IPS-NIHi7 (cell line): ENCODE data around the gene TACC3.

Experiments used
- DNase-seq: peaks from one replicate; pipeline ENCODE4 v3.0.0; 2012; ENCODE audit warnings: mixed read lengths; ENCODE audit errors: extremely low spot score

TACC3 gene

DNA sequence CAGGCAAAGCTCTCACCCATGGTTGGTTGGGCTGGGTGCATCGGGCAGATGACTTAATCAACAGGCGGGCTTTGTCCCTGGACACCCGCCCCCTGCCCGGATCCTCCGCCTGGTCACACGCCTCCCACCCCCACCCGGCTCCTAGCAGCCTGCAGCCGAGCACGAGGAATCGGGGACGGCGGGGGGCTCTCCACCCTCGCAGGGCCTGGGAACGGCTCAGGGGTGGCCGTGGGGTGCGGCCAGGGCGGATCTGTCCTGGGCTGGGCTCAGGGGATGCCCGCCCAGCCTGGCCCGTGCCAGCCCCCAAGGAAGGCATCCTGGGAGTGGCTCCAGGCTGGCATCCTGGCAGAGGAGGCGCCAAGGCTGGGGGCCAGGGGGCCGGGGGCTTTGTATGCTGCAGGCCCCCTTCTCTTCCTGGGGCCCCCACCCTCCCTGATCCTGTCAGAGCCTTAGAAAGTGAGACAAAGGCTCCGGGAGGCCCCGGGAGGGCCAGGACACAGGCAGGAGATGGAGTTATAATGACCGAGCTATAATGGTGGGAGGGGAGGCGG lies 39.3 kb downstream of the TACC3 start:
- DNase-seq = no peak

GRCh38 chr4:1761130-1761689 lies 39.9 kb downstream of the TACC3 start:
- no peak for DNase-seq

- no peak for DNase-seq
Measured at GRCh38 chr4:1762264-1763010, 41.1 kb downstream of the TACC3 start.

DNA sequence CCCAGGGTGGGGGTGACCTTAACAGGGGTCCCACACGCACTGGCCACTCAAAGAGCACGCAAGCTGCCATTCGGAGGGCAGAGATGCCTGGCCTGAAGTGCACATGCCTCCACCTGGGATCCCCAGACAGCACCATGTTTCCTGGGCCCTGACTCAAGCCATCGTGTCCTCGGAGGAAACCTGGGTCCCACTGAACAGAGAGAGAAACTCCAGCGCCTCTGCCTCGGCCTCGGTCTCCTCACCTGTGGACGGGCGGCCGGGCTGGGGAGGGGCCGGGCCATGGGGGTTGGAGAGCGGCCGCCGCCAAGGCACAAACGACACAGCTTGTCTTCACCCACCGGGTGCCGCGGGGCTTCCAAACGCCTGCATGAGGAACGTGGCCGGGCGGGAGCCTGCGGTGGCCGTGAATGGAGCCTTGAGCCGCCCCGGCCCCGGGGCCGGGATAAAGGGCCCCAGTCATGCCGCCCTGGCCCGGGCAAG lies 41.8 kb downstream of the TACC3 start:
- no peak for DNase-seq

- DNase-seq = peak; percentile 55
Measured at GRCh38 chr4:1763550-1764080, 42.3 kb downstream of the TACC3 start.

GRCh38 chr4:1764670-1765069 lies 43.3 kb downstream of the TACC3 start:
- no peak for DNase-seq

GRCh38 chr4:1765409-1766072 lies 44.2 kb downstream of the TACC3 start:
- DNase-seq = no peak

DNA sequence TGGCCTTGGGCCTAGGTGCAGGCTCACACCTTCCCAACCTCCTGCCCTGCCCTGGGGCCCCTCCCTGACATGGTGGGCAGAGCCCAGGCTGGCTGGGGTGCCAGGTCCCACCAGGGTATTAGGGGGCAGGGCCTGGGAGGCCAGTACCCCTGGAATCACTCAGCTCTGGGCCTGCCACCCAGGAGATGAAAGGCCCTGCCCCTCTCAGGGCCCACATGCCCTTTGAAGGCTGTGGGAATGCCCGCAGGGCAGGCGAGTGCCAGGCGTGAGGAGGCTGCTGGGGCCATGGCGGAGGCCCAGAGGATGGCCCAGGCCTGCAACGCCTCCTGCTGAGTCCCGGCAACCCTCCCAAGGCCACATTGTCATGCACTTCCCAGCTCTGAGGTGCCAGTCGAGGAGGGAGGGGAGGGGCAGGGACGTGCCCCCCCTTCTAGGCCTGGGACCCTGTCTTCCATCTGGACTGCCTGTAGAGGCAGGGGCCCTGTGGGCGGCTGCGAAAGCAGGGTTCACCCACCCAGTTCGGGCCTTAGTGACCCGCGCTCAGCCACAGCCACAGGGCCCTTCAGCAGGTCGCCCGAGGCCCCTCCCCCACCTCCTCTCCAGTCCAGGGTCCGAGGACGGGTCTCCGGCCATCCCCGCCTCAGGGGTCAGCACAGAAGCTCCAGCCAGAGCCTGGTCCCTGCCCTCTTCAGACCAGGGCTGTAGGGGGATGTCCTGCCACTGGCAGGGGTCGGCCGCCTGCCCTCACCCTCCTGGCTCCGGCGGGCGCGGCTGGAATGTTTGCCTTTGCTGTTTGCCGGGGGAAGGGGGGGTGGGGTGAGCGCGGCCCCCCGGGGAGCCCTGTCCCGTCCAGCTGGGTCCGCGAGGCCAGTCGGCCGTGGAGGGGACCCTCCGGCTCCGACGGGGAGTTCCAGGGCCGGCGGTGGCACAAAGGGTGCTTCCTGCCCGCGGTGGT lies 45.1 kb downstream of the TACC3 start:
- DNase-seq = peak; percentile 52

GRCh38 chr4:1767061-1767769 lies 45.9 kb downstream of the TACC3 start:
- peak; percentile 75 for DNase-seq

DNA sequence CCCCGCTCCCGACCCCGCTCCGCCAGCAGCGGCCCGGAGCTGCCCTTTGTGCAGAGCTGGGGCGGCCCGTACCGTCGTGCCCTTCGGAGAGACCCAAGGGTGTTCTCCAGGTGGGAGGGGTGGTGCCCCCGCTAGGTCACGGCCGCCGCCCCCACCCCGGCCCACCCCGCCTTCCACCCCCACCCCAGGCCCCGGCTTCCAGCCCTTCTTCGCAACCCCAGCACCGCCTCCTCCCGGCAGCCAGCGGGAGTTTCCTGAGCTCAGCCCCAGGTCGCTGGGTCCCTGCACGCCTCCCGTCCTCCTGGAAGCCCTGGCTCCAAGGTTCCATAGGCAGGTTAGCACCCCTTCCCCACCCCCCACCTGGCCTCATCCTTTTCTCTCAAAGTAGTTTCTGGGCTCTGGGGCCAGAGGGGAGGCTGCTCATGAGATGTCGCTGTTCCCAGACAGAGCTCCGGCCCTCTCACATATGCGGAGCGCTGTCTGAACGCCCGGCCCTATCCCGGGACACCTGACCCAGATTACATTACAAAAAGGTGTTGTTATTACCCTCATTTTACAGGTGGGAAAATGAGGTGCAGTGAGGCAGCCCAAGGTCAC lies 46.5 kb downstream of the TACC3 start:
- DNase-seq = peak; percentile 88

DNA sequence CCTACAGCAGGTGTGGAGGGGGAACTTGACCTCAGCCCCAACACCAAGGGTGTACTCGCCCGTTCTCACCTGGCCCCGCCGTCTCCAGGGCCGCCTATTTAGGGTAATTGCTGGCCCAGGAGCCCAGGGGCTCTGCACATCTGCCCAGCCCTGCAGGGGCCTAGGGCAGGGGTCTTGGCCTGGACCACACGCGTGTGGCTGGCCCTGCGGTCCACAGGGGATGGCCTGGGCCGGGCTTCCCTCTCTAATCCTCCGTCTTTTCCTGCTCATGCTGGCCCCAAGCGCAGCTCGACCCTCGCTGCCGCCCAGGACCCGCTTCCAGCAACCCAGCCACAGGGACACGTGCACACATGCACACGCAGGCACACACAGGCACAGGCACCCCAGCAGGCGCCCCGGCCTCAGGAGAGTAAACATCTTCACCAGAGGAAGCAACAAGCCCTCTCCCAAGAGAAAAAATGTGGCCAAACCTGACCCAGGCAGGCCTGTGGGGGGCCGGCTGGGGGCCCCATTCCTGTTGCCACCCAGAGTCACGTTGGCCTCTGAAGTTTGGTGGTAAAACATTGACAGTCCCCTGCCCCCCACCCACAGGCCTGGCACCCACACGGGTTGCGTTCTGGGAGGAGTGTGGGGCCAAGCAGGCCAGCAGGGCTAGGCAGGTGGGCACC lies 47.2 kb downstream of the TACC3 start:
- DNase-seq = no peak

DNA sequence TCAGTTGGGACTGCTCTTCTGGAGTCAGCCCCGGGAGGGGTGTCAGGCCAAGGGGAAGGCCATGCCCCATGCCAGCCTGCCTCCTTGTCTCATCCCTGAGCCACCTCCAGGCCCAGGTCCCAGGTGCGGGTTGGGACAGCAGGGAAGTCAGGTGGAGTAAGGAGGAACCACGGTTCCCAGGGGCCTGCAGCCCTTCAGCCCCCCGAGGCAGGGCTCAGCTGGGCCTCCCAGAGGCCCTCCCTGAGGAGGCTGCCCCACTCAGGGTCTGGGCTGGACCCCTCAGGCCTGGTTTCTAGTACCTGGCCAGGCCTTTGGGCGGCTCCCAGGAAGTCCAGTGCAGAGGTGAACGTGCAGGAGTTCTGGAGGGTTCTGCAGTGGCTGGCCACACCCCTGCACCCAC lies 48.4 kb downstream of the TACC3 start:
- DNase-seq = no peak

DNA sequence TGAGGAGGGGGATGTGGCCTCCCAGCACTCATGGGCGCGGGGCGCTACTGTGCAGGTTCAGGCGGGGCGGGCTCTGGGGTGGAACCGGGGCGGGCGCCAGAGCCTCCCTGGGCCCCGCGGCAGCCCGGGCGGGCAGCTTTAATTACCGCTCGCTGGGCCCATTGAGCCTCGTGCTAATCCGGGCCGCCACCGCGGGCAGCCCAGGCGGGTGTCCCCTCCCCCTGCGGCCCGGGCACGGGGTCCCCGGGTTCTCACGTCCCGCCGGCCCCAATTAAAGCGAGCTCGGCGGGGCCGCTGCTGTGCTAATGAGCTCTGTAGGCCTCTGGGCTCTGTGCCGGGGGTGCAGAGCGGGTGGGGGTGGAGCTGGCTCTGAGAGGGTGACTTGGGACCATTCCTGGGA lies 48.9 kb downstream of the TACC3 start:
- no peak for DNase-seq

- no peak for DNase-seq
Measured at GRCh38 chr4:1770791-1771231, 49.5 kb downstream of the TACC3 start.

GRCh38 chr4:1771555-1772305 lies 50.4 kb downstream of the TACC3 start:
- DNase-seq = no peak

DNA sequence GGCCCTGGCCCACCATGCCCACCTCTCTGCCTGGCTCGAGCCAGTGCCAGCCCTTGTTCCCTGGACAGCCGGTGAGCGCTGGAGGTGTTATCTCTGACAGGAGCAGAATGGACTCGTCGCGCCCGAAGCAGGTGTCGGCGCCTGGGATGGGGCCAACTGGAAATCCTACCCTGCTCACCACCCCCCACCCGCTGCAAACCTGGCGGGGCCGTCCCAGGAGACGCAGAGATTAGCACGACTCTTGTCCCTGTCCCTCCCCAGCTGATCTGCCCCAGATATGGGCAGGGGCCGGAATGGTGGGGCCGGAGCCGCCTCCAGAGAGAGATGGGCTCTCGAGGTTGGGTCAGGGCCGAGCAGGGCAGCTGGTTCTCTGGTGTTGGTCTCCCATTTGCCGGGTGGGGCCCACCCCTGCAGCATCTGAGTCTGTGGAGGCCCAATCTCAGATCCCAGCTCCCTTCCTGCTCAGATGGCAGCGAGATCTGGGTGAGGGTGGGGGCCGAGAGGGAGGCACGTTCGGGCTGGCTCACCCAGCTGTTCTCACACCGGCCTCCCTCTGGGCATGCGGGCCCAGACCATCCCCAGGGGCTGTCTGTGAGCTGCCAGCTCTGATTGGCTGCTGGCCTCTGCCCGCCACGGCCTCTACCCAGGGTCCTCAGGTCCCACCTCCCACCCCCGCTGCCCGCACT lies 51.7 kb downstream of the TACC3 start:
- no peak for DNase-seq

- DNase-seq = no peak
Measured at GRCh38 chr4:1773754-1774153, 52.4 kb downstream of the TACC3 start.
